Lower leg skin (tissue), 4 donors: Measurements from ENCODE around the gene LITAF. TPM values are rescaled to one million over a fixed set of nuclear protein-coding genes. Genes with fewer than 3 reads are reported as not detected.

ENCODE experiments used
- DNase-seq, 2 donors: peaks; one replicate each; pipeline ENCODE4 v3.0.0-alpha.2; 2019; ENCODE audit warnings: low spot score in 2 of 2
- H3K4me3 ChIP-seq: fragments of 200-600 bp; sonication (generic); 2 replicates; pipeline ENCODE4 v1.5.1; 2017; ENCODE audit warnings: mild to moderate bottlenecking, low read depth; ENCODE audit not compliant: poor library complexity, severe bottlenecking
- CTCF ChIP-seq, 3 donors: fragments of 450-650 bp; IDR thresholded peaks; one replicate each; pipeline ENCODE4 v1.5.1; 2016; ENCODE audit warnings: antibody characterized with exemption in 3 of 3, mild to moderate bottlenecking in 3 of 3, moderate library complexity in 2 of 3
- POLR2A ChIP-seq, 2 donors: fragments of 450-650 bp; IDR thresholded peaks; one replicate each; pipeline ENCODE4 v1.6.1; 2016 to 2017; ENCODE audit warnings: antibody characterized with exemption in 2 of 2, mild to moderate bottlenecking in 1 of 2, moderate library complexity in 1 of 2
- WGBS, 2 donors: methylation state at CpG; one replicate each; pipeline ENCODE4 v1.1.5; 2018; 5-methylcytosine and 5-hydroxymethylcytosine counted together
- intact Hi-C: fragments of 100-400 bp; cut with DNase I; formaldehyde crosslinking; loops from one replicate; pipeline ENCODE4 v1.15.0; 2023; ENCODE audit warnings: low total_unique reads
- total RNA-seq, 4 donors: library from RNA; depleted of rRNA; stranded (reverse); fragments of >200 nt; gene quantifications; one replicate each; pipeline ENCODE4 v1.1.0, GENCODE V29; 2016

Gene LITAF
- total RNA-seq, 4 donors from 2014 or later: 54.9 to 84.2 (median 67.7) TPM

GRCh38 chr16:11554053-11554452 is 32.7 kb downstream of the LITAF start:
- TF ChIP-seq CTCF (IDR thresholded peaks at IDR 0.05) (no peak), POLR2A (IDR thresholded peaks at IDR 0.05) (no peak)
- intact Hi-C loops: no loop called here
- no peak overlapping the region for H3K4me3 ChIP-seq
- no peak for DNase-seq
- WGBS, 2 donors: 92 to 94% methylated on average over 6 of the region's 6 CpGs

GRCh38 chr16:11553371-11553770 is 33.3 kb downstream of the LITAF start:
- DNase-seq: no peak
- intact Hi-C loops: no loop called here
- 83 to 92% methylated on average over 11 of the region's 11 CpGs for WGBS, 2 donors
- TF ChIP-seq POLR2A (IDR thresholded peaks at IDR 0.05): no peak
- no peak for TF ChIP-seq CTCF (IDR thresholded peaks at IDR 0.05)
- no peak overlapping the region for H3K4me3 ChIP-seq

- TF ChIP-seq CTCF (IDR thresholded peaks at IDR 0.05) (no peak), POLR2A (IDR thresholded peaks at IDR 0.05) (no peak)
- no peak for DNase-seq
- WGBS, 2 donors: 49 to 55% methylated on average over 8 of the region's 8 CpGs
- intact Hi-C loops: no loop called here
- H3K4me3 ChIP-seq: no peak overlapping the region
Observed at GRCh38 chr16:11552440-11552839, 34.3 kb downstream of the LITAF start.

- H3K4me3 ChIP-seq: no peak overlapping the region
- no peak for TF ChIP-seq CTCF (IDR thresholded peaks at IDR 0.05)
- no peak for TF ChIP-seq POLR2A (IDR thresholded peaks at IDR 0.05)
- WGBS, 2 donors: 43 to 50% methylated on average over 3 of the region's 3 CpGs
- DNase-seq: no peak
- intact Hi-C loops: no loop called here
Observed at GRCh38 chr16:11551842-11552241, 34.9 kb downstream of the LITAF start.

GRCh38 chr16:11550791-11551498 is 35.8 kb downstream of the LITAF start:
- 60 to 65% methylated on average over 13 of the region's 13 CpGs for WGBS, 2 donors
- intact Hi-C loops: no loop called here
- no peak for TF ChIP-seq POLR2A (IDR thresholded peaks at IDR 0.05)
- TF ChIP-seq CTCF (IDR thresholded peaks at IDR 0.05): no peak

More at GRCh38 chr16:11550791-11551498, 35.8 kb downstream of the LITAF start:
- no peak for DNase-seq
- H3K4me3 ChIP-seq: no peak overlapping the region
